ENCODE data around the gene TAF5L.
"Not testable (repeated sequence)": the region's sequence is repeated elsewhere in the genome, so short reads cannot be mapped to it uniquely, and the experiment has no call there.

GRCh38 chr1:229622641-229623120 is 3.2 kb downstream of the TAF5L start:
- not testable (repeated sequence) for TF ChIP-seq CTCF (conservative IDR thresholded peaks at IDR 0.05); ZFX (IDR thresholded peaks at IDR 0.05)
